Heart right ventricle (tissue), 16 donors: ENCODE data around the gene MPRIP. TPM values are rescaled to one million over a fixed set of nuclear protein-coding genes. Genes with fewer than 3 reads are reported as not detected.

Experiments used
- ATAC-seq, 8 donors: fragments of 200-7000 bp; cut with Tn5 transposase; one replicate each; pipeline ENCODE4 v1.9.1; 2020; ENCODE audit warnings: mild to moderate bottlenecking in 8 of 8, moderate library complexity in 8 of 8, moderate number of reproducible peaks in 1 of 8
- DNase-seq, 2 donors: peaks; one replicate each; pipeline ENCODE4 v3.0.0-alpha.2; 2020
- H3K27ac ChIP-seq, 10 donors: fragments of 200-600 bp; sonication (generic) in 2 of 10; one replicate each; pipeline versions ENCODE4 v1.5.0 to v1.8.0; 2020 to 2022; ENCODE audit warnings: mild to moderate bottlenecking in 3 of 10
- H3K27me3 ChIP-seq, 7 donors: fragments of 200-600 bp; one replicate each; pipeline ENCODE4 v1.8.0; 2021 to 2022; ENCODE audit warnings: mild to moderate bottlenecking in 2 of 7
- H3K36me3 ChIP-seq, 9 donors: fragments of 200-600 bp; sonication (generic) in 1 of 9; one replicate each; pipeline versions ENCODE4 v1.5.0 to v1.8.0; 2020 to 2022; ENCODE audit warnings: mild to moderate bottlenecking in 2 of 9
- H3K4me1 ChIP-seq, 9 donors: fragments of 200-600 bp; sonication (generic) in 1 of 9; one replicate each; pipeline versions ENCODE4 v1.5.0 to v1.8.0; 2020 to 2022; ENCODE audit warnings: mild to moderate bottlenecking in 4 of 9
- H3K4me3 ChIP-seq, 10 donors: fragments of 200-600 bp; sonication (generic) in 2 of 10; one replicate each; pipeline versions ENCODE4 v1.5.0 to v1.8.0; 2020 to 2022; ENCODE audit warnings: mild to moderate bottlenecking in 7 of 10, moderate library complexity in 2 of 10
- H3K9me3 ChIP-seq, 11 donors: fragments of 200-600 bp in 10 of 11; sonication (generic) in 2 of 11; one replicate each; pipeline versions ENCODE4 v1.5.0 to v1.8.0; 2013 to 2022; ENCODE audit warnings: mild to moderate bottlenecking in 2 of 11, control low read depth in 1 of 11, moderate library complexity in 1 of 11
- CTCF ChIP-seq, 9 donors: fragments of 200-600 bp; sonication (generic) in 2 of 9; IDR thresholded peaks; one replicate each; pipeline versions ENCODE4 v1.5.0 to v1.8.0; 2021 to 2022; ENCODE audit warnings: antibody characterized with exemption in 9 of 9, mild to moderate bottlenecking in 5 of 9, moderate library complexity in 1 of 9
- WGBS, 2 donors: extraction: QIAGEN DNeasy Blood & Tissue Kit; methylation state at CpG; one replicate each; pipeline ENCODE4 v1.1.7; 2013; ENCODE audit warnings: inconsistent platforms in 1 of 2; 5-methylcytosine and 5-hydroxymethylcytosine counted together
- intact Hi-C, 10 donors: fragments of 100-400 bp; cut with DNase I; formaldehyde crosslinking; loops; one replicate each; pipeline versions ENCODE4 v1.11.1 to v1.14.2; 2022
- polyA plus RNA-seq, 2 donors: library from polyadenylated mRNA; stranded (reverse); fragments of 200-250 nt; gene quantifications; one replicate each; pipeline ENCODE4 v1.2.3, GENCODE V29; 2013
- total RNA-seq, 10 donors: library from RNA; stranded (reverse); fragmentation: NEBNext Ultra II Directional in 3 of 10; extraction: Animal tissue kit (Norgen Biotek cat#: 25700) in 3 of 10; gene quantifications; one replicate each; pipeline versions ENCODE4 v1.2.1 to v1.2.4, GENCODE V29; 2021 to 2023
- donor health status: Arrhythmogenic right ventricular cardiomyopathy.
- donor health status: ischemic (EF 13 %, LVEDD 7.1; RV severe dilation, severe dysfunction).
- donor health status: healthy with polysubstance abuse.
- donor health status: DM: no; HTN: yes; CAD: no.
- donor health status: DM: no; HTN: no; CAD: no.
- donor health status: ischemic (EF 25% LVEDD 6.9; RV normal size, moderate dysfunction).
- donor health status: ischemic (EF 25% LVEDD 5.7; RV mildly dilated, moderate dysfunction).
- donor health status: healthy.
- donor health status: DM: yes; HTN: yes; CAD: no.
- donor health status: Ischemic cardiomyopathy.
- donor health status: ischemic (EF 35%, LVEDD 5.7; RV mildly dilated, moderate dysfunction).
- donor health status: nonischemic (EF 11% LVEDD 7.7; RV severe dilation, severe dysfunction).
- donor health status: DM: yes; HTN: yes; CAD: no.
- donor health status: PGD.
- donor health status: ischemic (EF 29% LVEDD 5.4; RV normal size, mild dysfunction).
- donor health status: nonischemic (EF 23%, LVEDD 6.1; RV moderate dilation, normal function).

MPRIP gene
- total and polyA plus RNA-seq, 12 donors: 225 to 409 (median 321) TPM

GRCh38 chr17:17146786-17147406 is 104.6 kb downstream of the MPRIP start:
- WGBS, 2 donors: 84 to 92% methylated on average over 14 of the region's 14 CpGs
- Histone ChIP-seq H3K4me3 (no peak overlapping the region), H3K4me1 (peaks cover 6 to 45% (median 25%) of the 10 kb centered on the region in 9 donors), H3K27me3 (no peaks in the 10 kb centered on the region), H3K36me3 (peaks cover 0 to 99% (median 56%) of the 10 kb centered on the region in 9 donors), H3K9me3 (no peaks in the 10 kb centered on the region), H3K27ac (peak overlapping the region in 2 of 10 donors; percentile 4 to 31)
- intact Hi-C loops: loop anchor here in 5 of 10 donors (5.0 to 10.0 kb wide), 4 partner anchors 88 to 158 kb away; partner anchors contain the start of genes FLCN (in 2 of the 5) and NT5M (in 1 of the 5)
- ATAC-seq: peak in 2 of 8 donors; percentile 17 to 45
- peak in 1 of 2 donors; percentile 48 for DNase-seq
- TF ChIP-seq CTCF (IDR thresholded peaks at IDR 0.05): peak in 5 of 9 donors; percentile 6 to 40 (median 29)

- no peak for TF ChIP-seq CTCF (IDR thresholded peaks at IDR 0.05)
- ATAC-seq: no peak
- no peak overlapping the region for H3K27ac ChIP-seq
These were observed 105.6 kb downstream of the MPRIP start for GRCh38 chr17:17147821-17148220.

GRCh38 chr17:17149520-17150447 is 107.5 kb downstream of the MPRIP start:
- intact Hi-C loops: loop anchor here in 7 of 10 donors (5.0 to 10.0 kb wide), 5 partner anchors 58 to 155 kb away; partner anchors contain the start of genes FLCN (in 3 of the 7), NT5M (in 1 of the 7) and PLD6 (in 1 of the 7)
- Histone ChIP-seq H3K4me3 (no peak overlapping the region), H3K36me3 (peaks cover 0 to 97% (median 49%) of the 10 kb centered on the region in 9 donors), H3K27me3 (no peaks in the 10 kb centered on the region), H3K4me1 (peaks cover 13 to 54% (median 28%) of the 10 kb centered on the region in 9 donors), H3K9me3 (no peaks in the 10 kb centered on the region), H3K27ac (peak overlapping the region in 3 of 10 donors; percentile 31 to 70 (median 67))
- DNase-seq: no peak
- ATAC-seq: no peak
- WGBS, 2 donors: 88 to 94% methylated on average over 9 of the region's 9 CpGs
- no peak for TF ChIP-seq CTCF (IDR thresholded peaks at IDR 0.05)

More at GRCh38 chr17:17147821-17148220, 105.6 kb downstream of the MPRIP start:
- WGBS, 2 donors: 82 to 86% methylated on average over 5 of the region's 5 CpGs
- H3K27me3 ChIP-seq: no peaks in the 10 kb centered on the region
- DNase-seq: no peak
- peaks cover 0 to 97% (median 51%) of the 10 kb centered on the region in 9 donors for H3K36me3 ChIP-seq
- intact Hi-C loops: loop anchor here in 5 of 10 donors (5.0 to 10.0 kb wide), 4 partner anchors 87 to 157 kb away; partner anchors contain the start of genes FLCN (in 2 of the 5) and NT5M (in 1 of the 5)
- no peaks in the 10 kb centered on the region for H3K9me3 ChIP-seq
- H3K4me3 ChIP-seq: no peak overlapping the region
- H3K4me1 ChIP-seq: peaks cover 12 to 54% (median 33%) of the 10 kb centered on the region in 9 donors

GRCh38 chr17:17150448-17150800 is 108.2 kb downstream of the MPRIP start:
- intact Hi-C loops: loop anchor here in 3 of 10 donors (5.0 to 10.0 kb wide), 3 partner anchors 57 to 146 kb away; partner anchors contain the start of genes FLCN (in 1 of the 3) and PLD6 (in 1 of the 3)
- no peak for TF ChIP-seq CTCF (IDR thresholded peaks at IDR 0.05)
- DNase-seq (no peak), ATAC-seq (no peak)
- H3K4me3 ChIP-seq: no peak overlapping the region
- H3K9me3 ChIP-seq: no peaks in the 10 kb centered on the region
- H3K27ac ChIP-seq: peak overlapping the region in 3 of 10 donors; percentile 67 to 83 (median 70)
- peaks cover 13 to 48% (median 28%) of the 10 kb centered on the region in 9 donors for H3K4me1 ChIP-seq
- H3K27me3 ChIP-seq: no peaks in the 10 kb centered on the region
- WGBS, 2 donors: 92 to 97% methylated on average over 1 of the region's 1 CpG
- peaks cover 0 to 97% (median 55%) of the 10 kb centered on the region in 9 donors for H3K36me3 ChIP-seq
